22Rv1 (cell line): ENCODE measurements around the gene OBP2B.

Experiments
- CTCF ChIP-seq: fragments of 450-650 bp; IDR thresholded peaks from 2 replicates; pipeline ENCODE4 v1.5.1; 2017; ENCODE audit warnings: mild to moderate bottlenecking
- ZFX ChIP-seq: fragments of 450-650 bp; IDR thresholded peaks from 2 replicates; pipeline ENCODE4 v1.6.1; 2017; ENCODE audit warnings: antibody characterized with exemption, borderline replicate concordance

DNA sequence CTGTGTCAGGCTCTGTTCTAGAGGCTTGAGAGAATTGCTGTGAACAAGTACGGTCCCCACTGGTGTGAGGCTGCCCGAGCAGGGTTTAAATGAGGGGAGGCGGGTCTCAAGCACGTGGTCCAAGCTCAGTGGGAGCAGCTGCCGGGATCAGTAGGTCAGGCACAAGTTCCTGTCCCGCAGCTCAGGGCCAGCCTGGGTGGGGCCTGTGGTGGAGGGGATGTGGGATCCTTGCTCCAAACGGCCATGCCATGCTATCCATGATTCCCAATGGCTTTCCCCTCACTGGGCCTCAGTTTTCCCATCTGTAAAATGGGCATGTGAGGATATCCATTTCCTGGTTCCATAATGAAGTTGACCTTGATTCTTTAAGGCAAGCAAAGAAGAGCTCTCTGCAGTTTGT lies 17.1 kb downstream of the OBP2B start:
- no peak for TF ChIP-seq CTCF
- TF ChIP-seq ZFX = no peak
